CD8-positive, alpha-beta memory T cell (primary cell): ENCODE data around the gene PTGES2. TPM values are rescaled to one million over a fixed set of nuclear protein-coding genes. Genes with fewer than 3 reads are reported as not detected.
"Not testable (repeated sequence)": the region's sequence is repeated elsewhere in the genome, so short reads cannot be mapped to it uniquely, and the experiment has no call there.

Experiments used
- CTCF ChIA-PET: fragments of 350-600 bp; sonication (Branson Sonifier 250); formaldehyde crosslinking; loops from one replicate; lab custom pipeline; 2021; ENCODE audit warnings: antibody characterized with exemption; lab: Charles Lee
- POLR2A ChIA-PET: fragments of 350-600 bp; sonication (Branson Sonifier 250); formaldehyde crosslinking; loops from one replicate; lab custom pipeline; 2021; ENCODE audit warnings: antibody characterized with exemption; lab: Charles Lee
- DNase-seq, 5 donors: peaks; one replicate each; pipeline versions ENCODE4 v3.0.0 to v3.0.0-alpha.2; 2020 to 2022; ENCODE audit warnings: mixed read lengths in 1 of 5
- H3K27ac ChIP-seq: one replicate; pipeline ENCODE4 v1.7.0; 2013; ENCODE audit warnings: low read depth, mild to moderate bottlenecking, low read length, moderate library complexity
- H3K27me3 ChIP-seq: 2 replicates; pipeline ENCODE4 v1.7.0; 2013; ENCODE audit warnings: low read length, mild to moderate bottlenecking; ENCODE audit not compliant: insufficient read depth, poor library complexity, severe bottlenecking
- H3K36me3 ChIP-seq: 2 replicates; pipeline ENCODE4 v1.7.0; 2013; ENCODE audit warnings: mild to moderate bottlenecking, low read length, moderate library complexity; ENCODE audit not compliant: insufficient read depth
- H3K4me1 ChIP-seq: 2 replicates; pipeline ENCODE4 v1.7.0; 2013; ENCODE audit warnings: mild to moderate bottlenecking, low read length, moderate library complexity; ENCODE audit not compliant: insufficient read depth
- H3K4me3 ChIP-seq: 2 replicates; pipeline ENCODE4 v1.7.0; 2013; ENCODE audit warnings: mild to moderate bottlenecking, low read length
- H3K9me3 ChIP-seq: 2 replicates; pipeline ENCODE4 v1.7.0; 2013; ENCODE audit warnings: mild to moderate bottlenecking, low read length
- H3K27ac Mint-ChIP-seq, 8 donors: one replicate each; pipeline ENCODE4 v1.8.0; 2020 to 2021; ENCODE audit warnings: mixed read lengths in 8 of 8, mild to moderate bottlenecking in 6 of 8, inconsistent platforms in 3 of 8, moderate library complexity in 3 of 8
- H3K27me3 Mint-ChIP-seq, 2 donors: one replicate each; pipeline ENCODE4 v1.8.0; 2020 to 2021; ENCODE audit warnings: mixed read lengths in 2 of 2, mild to moderate bottlenecking in 1 of 2, moderate library complexity in 1 of 2
- H3K36me3 Mint-ChIP-seq, 3 donors: one replicate each; pipeline ENCODE4 v1.8.0; 2020 to 2021; ENCODE audit warnings: mixed read lengths in 3 of 3, inconsistent platforms in 1 of 3, mild to moderate bottlenecking in 1 of 3
- H3K4me1 Mint-ChIP-seq, 3 donors: one replicate each; pipeline ENCODE4 v1.8.0; 2020 to 2021; ENCODE audit warnings: mixed read lengths in 3 of 3, inconsistent platforms in 1 of 3, mild to moderate bottlenecking in 1 of 3
- H3K4me3 Mint-ChIP-seq, 7 donors: one replicate each; pipeline ENCODE4 v1.8.0; 2020 to 2021; ENCODE audit warnings: mixed read lengths in 7 of 7, mild to moderate bottlenecking in 6 of 7, moderate library complexity in 4 of 7, inconsistent platforms in 2 of 7
- H3K9me3 Mint-ChIP-seq, 5 donors: one replicate each; pipeline ENCODE4 v1.8.0; 2020 to 2022; ENCODE audit warnings: mixed read lengths in 5 of 5, mild to moderate bottlenecking in 3 of 5, moderate library complexity in 2 of 5, inconsistent platforms in 1 of 5
- polyA plus RNA-seq: library from polyadenylated mRNA; unstranded; fragments of 300-500 nt; fragmentation: Illumina TruSeq; gene quantifications from one replicate; pipeline ENCODE4 v1.2.3, GENCODE V29; 2021
- total RNA-seq, 2 experiments: library from RNA; stranded (reverse); gene quantifications; one replicate each; pipeline ENCODE4 v1.2.3, GENCODE V29; 2021

The PTGES2 gene
- total and polyA plus RNA-seq, 3 experiments from 2014 or later = 51.7 to 68.3 (median 67.0) TPM

- H3K27ac Mint-ChIP-seq = no peak overlapping the region
- Histone ChIP-seq H3K4me3 (no peak overlapping the region), H3K27ac (no peak overlapping the region), H3K27me3 (no peaks in the 10 kb centered on the region), H3K9me3 (no peaks in the 10 kb centered on the region), H3K4me1 (peaks cover 14% of the 10 kb centered on the region), H3K36me3 (no peaks in the 10 kb centered on the region)
- H3K4me3 Mint-ChIP-seq = no peak overlapping the region
- ChIA-PET POLR2A (no interaction called here), CTCF (no interaction called here)
- no peaks in the 10 kb centered on the region for H3K36me3 Mint-ChIP-seq
- H3K4me1 Mint-ChIP-seq = peaks cover 3 to 6% (median 5%) of the 10 kb centered on the region in 3 donors
- no peaks in the 10 kb centered on the region for H3K9me3 Mint-ChIP-seq
- peaks cover 3 to 4% of the 10 kb centered on the region in 2 donors for H3K27me3 Mint-ChIP-seq
- no peak for DNase-seq
Observed at GRCh38 chr9:128138001-128138400, 10.5 kb upstream of the PTGES2 start.

DNA sequence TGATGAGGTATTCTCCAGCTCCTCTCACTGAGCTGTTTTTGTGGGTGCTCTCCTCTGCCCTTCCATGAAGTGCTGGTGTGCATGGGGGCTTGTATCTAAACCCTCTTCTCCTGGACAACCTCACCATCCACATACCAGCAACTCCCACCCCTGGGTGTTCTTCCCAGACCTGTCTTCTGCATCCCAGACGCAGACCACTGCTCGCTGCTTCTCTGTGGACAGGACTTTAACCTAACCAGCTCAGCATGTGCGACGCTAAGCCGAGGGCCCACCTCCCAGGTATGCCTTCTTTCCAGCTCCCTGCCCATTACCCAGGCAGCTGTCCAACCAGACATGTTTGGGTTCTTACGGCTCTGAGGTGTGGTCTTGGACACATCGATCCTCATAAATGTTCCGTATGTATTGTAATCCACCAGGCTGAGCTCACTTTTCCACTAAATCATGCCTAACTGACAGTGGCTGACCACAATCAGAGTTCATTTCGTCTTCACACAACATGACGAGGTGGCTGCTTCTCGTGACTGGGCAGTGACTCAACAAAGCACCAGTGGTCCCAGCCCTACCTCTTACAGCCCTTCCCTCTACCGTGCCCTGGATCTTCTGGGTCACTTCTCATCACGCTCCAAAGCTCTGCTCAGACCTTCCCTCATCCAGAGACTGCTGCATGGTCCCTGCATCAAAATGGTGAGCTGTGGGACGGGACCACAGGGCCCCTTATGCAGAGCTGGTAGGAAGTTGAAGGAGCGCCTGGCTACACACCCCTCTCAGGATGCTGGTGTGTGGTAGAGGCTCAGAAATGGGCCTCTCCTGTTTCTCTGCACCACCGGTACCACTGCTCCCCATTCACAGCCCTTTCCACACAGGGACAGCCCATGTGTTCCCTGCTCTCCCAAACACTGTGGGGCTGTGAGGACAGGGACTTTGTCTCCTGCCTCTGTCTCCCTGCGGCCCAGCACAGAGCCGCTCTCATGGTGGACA is 9.6 kb upstream of the PTGES2 start:
- no peaks in the 10 kb centered on the region for H3K9me3 ChIP-seq
- ChIA-PET CTCF (interaction anchor here (2.1 kb wide), 1 partner anchor 20 kb away, joined by 7 read pairs; no protein-coding TSS in a partner anchor), POLR2A (no interaction called here)
- peaks cover 6 to 8% of the 10 kb centered on the region in 2 donors for H3K27me3 Mint-ChIP-seq
- H3K4me3 ChIP-seq = no peak overlapping the region
- no peak for DNase-seq
- peak overlapping the region in 1 of 8 donors; percentile 9 for H3K27ac Mint-ChIP-seq
- H3K36me3 Mint-ChIP-seq = no peaks in the 10 kb centered on the region
- no peaks in the 10 kb centered on the region for H3K9me3 Mint-ChIP-seq
- H3K4me3 Mint-ChIP-seq = no peak overlapping the region
- H3K4me1 ChIP-seq = peaks cover 6% of the 10 kb centered on the region
- H3K4me1 Mint-ChIP-seq = peaks cover 3 to 4% (median 3%) of the 10 kb centered on the region in 3 donors
- no peaks in the 10 kb centered on the region for H3K36me3 ChIP-seq
- H3K27ac ChIP-seq = no peak overlapping the region
- H3K27me3 ChIP-seq = no peaks in the 10 kb centered on the region

- H3K4me3 ChIP-seq, DNase-seq, H3K27me3 ChIP-seq, H3K27ac ChIP-seq, H3K9me3 ChIP-seq, H3K36me3 ChIP-seq, H3K36me3 Mint-ChIP-seq, H3K9me3 Mint-ChIP-seq, H3K27me3 Mint-ChIP-seq, H3K4me3 Mint-ChIP-seq, H3K4me1 Mint-ChIP-seq, POLR2A ChIA-PET, H3K27ac Mint-ChIP-seq, H3K4me1 ChIP-seq: not testable (repeated sequence)
- CTCF ChIA-PET = interaction anchor here (2.1 kb wide), 1 partner anchor 18 kb away, joined by 7 read pairs; no protein-coding TSS in a partner anchor
Observed at GRCh38 chr9:128135561-128135960, 8.0 kb upstream of the PTGES2 start.

DNA sequence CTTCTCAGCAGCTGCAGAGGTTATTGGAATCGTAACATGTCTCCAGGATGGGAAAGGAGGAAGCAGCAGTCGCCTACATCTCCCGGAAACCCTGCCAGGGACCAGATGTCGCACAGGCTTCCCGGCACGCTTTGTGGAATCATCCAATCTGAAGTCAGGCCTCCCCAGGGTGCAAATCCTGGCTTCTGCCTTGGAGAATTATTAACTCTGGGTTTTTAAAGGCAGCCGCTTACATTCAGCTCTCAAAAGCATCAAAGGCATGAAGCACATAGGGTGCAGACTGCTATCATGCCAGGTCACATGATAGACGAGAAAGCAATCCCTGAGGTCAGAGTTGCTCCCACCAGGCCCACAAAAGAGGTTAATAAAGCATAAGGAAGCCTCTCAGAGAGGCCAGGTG is 4.6 kb upstream of the PTGES2 start:
- H3K4me3 Mint-ChIP-seq, H3K36me3 Mint-ChIP-seq, H3K36me3 ChIP-seq: not testable (repeated sequence)

GRCh38 chr9:128131346-128131745 is 3.8 kb upstream of the PTGES2 start:
- peaks cover 16% of the 10 kb centered on the region for H3K4me1 ChIP-seq
- POLR2A ChIA-PET, H3K9me3 ChIP-seq, H3K4me3 ChIP-seq, H3K27me3 ChIP-seq, H3K27ac ChIP-seq, H3K9me3 Mint-ChIP-seq, H3K36me3 ChIP-seq, H3K4me3 Mint-ChIP-seq, CTCF ChIA-PET, H3K36me3 Mint-ChIP-seq, DNase-seq, H3K27me3 Mint-ChIP-seq: not testable (repeated sequence)
- Mint-ChIP-seq H3K27ac (peak overlapping the region in 1 of 8 donors; percentile 30), H3K4me1 (peaks cover 14 to 24% (median 21%) of the 10 kb centered on the region in 3 donors)

More for the DNA sequence above, 4.6 kb upstream of the PTGES2 start:
- peaks cover 13 to 23% (median 19%) of the 10 kb centered on the region in 3 donors for H3K4me1 Mint-ChIP-seq
- H3K4me3 ChIP-seq, CTCF ChIA-PET, DNase-seq, POLR2A ChIA-PET, H3K27ac Mint-ChIP-seq, H3K27ac ChIP-seq, H3K9me3 ChIP-seq, H3K27me3 Mint-ChIP-seq, H3K27me3 ChIP-seq, H3K9me3 Mint-ChIP-seq: not testable (repeated sequence)
- peaks cover 10% of the 10 kb centered on the region for H3K4me1 ChIP-seq

DNA sequence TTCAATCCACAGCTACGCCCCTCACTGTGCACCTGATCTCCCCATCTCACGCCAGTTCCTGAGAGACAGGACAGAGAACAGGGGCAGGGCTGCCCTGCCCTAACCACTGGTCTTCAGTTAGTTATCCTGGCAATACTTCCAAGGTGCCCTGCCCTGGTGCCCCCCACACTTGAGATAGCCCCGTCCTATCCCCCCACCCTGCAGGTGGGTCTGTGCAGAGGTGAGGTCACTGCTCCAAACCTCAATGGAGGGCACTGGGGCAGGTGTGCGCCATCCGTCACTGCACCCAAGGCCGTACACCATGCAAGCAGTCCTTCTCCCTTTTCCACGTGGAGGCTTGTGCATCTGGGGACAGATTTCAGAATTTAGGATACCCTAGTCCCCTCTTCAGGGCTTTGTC is 3.1 kb upstream of the PTGES2 start:
- POLR2A ChIA-PET, H3K9me3 ChIP-seq, H3K27ac ChIP-seq, DNase-seq, H3K9me3 Mint-ChIP-seq, H3K36me3 Mint-ChIP-seq, H3K4me3 ChIP-seq, CTCF ChIA-PET, H3K36me3 ChIP-seq, H3K27me3 ChIP-seq, H3K27me3 Mint-ChIP-seq: not testable (repeated sequence)
- Mint-ChIP-seq H3K4me3 (peak overlapping the region in 1 of 7 donors; percentile 96), H3K27ac (peak overlapping the region in 1 of 8 donors; percentile 99), H3K4me1 (peaks cover 21 to 31% (median 28%) of the 10 kb centered on the region in 3 donors)
- H3K4me1 ChIP-seq = peaks cover 23% of the 10 kb centered on the region

GRCh38 chr9:128129976-128130590 is 2.6 kb upstream of the PTGES2 start:
- H3K27ac ChIP-seq, H3K27me3 Mint-ChIP-seq, H3K36me3 ChIP-seq, H3K9me3 Mint-ChIP-seq, H3K4me3 ChIP-seq, H3K27me3 ChIP-seq, H3K36me3 Mint-ChIP-seq, H3K9me3 ChIP-seq: not testable (repeated sequence)
- POLR2A ChIA-PET = interaction anchor here (0.5 kb wide), 1 partner anchor 17 kb away, joined by 4 read pairs; no protein-coding TSS in a partner anchor
- H3K4me1 ChIP-seq = peaks cover 29% of the 10 kb centered on the region
- H3K4me1 Mint-ChIP-seq = peaks cover 25 to 37% (median 34%) of the 10 kb centered on the region in 3 donors
- peak in 4 of 5 donors; percentile 31 to 63 (median 48) for DNase-seq
- peak overlapping the region; percentile 33 to 99 (median 56) for H3K27ac Mint-ChIP-seq
- CTCF ChIA-PET = interaction anchor here (1.5 kb wide), 1 partner anchor 11 kb away, joined by 3 read pairs; no protein-coding TSS in a partner anchor
- peak overlapping the region; percentile 80 to 99 (median 96) for H3K4me3 Mint-ChIP-seq
